HUDEP-2 (cell line): ENCODE results near the gene ZNG1A.
A peak's percentile ranks its signal among the peaks of the same experiment; 100 is the strongest.
"Not testable (repeated sequence)": the region's sequence is repeated elsewhere in the genome, so short reads cannot be mapped to it uniquely, and the experiment has no call there.

Source experiments
- DNase-seq, 76 experiments: peaks; one replicate each; lab custom pipeline; 2025; ENCODE audit not compliant: unreplicated experiment in 76 of 76; lab: John Stamatoyannopoulos, UW

ZNG1A gene

DNA sequence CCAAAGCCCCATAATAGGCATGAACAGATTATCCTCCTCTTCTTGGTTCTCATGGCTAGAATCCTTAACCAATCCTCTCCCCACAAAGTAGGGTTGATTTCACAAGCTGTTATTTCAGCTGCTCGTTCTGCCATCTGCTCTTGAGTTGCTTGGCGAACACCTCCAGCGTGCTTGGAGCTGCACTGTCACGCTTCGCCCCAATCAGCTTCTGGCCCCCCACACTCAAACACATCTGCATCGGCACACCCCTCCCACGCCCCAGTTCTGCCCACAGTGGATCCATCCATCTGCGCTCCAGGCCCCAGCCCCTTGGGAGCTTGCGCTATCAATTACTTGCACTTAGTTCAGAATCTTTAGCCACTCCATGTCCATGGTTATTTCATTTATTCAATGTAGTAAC lies 78.4 kb downstream of the ZNG1A start:
- not testable (repeated sequence) for DNase-seq

- DNase-seq = not testable (repeated sequence)
Observed at GRCh38 chr9:99867-100266, 79.0 kb downstream of the ZNG1A start.

- not testable (repeated sequence) for DNase-seq
Observed at GRCh38 chr9:98775-99174, 80.1 kb downstream of the ZNG1A start.

- DNase-seq = peak in 43 of 76 experiments; percentile 6 to 72 (median 39)
Observed at GRCh38 chr9:94992-95391, 83.9 kb downstream of the ZNG1A start.

DNA sequence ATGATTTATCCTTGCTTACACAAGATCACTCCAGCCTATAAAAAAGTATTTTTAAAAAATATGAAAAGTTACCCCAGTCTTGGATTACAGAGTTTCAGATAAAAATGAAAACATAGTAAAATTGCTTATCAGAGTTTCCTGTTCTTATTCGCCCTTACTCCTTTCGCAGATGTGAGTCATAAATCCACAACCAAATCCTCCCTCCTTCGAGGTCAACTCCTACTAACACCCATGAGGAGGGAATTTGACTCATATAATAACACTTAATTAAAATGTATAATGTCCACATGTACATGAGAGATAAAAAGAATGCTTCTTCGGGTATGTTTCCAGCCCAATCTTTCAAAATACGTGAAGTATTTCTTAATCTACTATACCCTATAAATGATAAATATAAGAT lies 84.5 kb downstream of the ZNG1A start:
- DNase-seq = peak in 5 of 76 experiments; percentile 3 to 45 (median 19)

DNA sequence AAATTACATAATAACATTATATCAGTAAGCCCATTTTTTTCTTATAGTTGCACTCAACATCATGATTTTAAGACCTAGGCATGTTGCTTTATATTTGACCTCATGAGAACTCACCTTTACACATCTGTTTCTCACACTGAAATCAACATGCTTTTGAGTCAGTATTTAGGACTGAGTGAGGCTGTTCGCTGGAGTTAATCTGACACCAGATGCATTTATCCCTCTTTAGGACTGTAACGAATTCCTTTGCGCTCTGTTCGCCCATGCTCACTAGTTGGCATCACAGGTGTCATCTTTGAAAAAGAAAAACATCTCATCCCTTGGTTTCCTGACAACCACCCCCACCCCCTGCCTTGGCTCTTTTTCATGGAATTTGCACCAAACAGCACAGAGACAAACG lies 84.9 kb downstream of the ZNG1A start:
- not testable (repeated sequence) for DNase-seq

GRCh38 chr9:90851-91250 lies 88.0 kb downstream of the ZNG1A start:
- not testable (repeated sequence) for DNase-seq

- not testable (repeated sequence) for DNase-seq
Observed at GRCh38 chr9:88396-89037, 90.3 kb downstream of the ZNG1A start.

GRCh38 chr9:87860-88259 lies 91.0 kb downstream of the ZNG1A start:
- DNase-seq = not testable (repeated sequence)

DNA sequence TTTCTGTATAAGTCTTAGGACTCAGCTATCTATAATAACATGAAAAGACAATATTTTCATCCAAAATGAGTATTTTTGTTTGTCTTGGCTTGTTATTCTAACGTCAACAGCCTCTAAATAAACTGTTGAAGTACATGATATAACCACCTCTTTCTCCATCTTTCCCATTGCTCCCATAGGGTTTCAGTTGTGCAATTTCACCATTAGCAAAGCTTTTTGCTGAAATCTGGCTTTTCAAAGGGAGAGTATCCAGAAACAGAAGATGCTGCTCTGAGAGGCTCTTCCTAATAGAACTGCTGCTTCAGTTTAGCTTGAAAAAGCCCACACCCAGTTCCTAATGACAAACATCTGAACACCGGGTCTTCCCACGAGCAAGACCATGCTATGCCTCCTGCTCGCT lies 91.8 kb downstream of the ZNG1A start:
- not testable (repeated sequence) for DNase-seq

DNA sequence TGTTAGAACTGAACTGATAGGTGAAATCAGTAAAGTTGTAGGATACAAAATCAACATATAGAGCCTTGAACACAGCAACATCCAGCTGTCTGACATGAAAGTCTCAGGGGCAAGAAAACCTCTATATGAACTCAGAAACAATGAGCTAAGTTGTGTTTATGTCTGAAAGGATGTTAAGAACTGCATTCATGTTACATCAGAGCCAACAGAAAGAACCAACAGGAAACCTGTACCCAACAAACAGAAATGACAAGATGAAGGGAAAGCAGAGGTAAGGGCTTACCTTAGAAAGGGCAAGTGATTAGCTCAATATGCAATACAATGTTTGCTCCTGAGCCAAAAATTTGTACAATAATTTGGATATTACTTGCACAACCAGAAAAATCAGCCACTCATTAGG lies 92.2 kb downstream of the ZNG1A start:
- not testable (repeated sequence) for DNase-seq

DNA sequence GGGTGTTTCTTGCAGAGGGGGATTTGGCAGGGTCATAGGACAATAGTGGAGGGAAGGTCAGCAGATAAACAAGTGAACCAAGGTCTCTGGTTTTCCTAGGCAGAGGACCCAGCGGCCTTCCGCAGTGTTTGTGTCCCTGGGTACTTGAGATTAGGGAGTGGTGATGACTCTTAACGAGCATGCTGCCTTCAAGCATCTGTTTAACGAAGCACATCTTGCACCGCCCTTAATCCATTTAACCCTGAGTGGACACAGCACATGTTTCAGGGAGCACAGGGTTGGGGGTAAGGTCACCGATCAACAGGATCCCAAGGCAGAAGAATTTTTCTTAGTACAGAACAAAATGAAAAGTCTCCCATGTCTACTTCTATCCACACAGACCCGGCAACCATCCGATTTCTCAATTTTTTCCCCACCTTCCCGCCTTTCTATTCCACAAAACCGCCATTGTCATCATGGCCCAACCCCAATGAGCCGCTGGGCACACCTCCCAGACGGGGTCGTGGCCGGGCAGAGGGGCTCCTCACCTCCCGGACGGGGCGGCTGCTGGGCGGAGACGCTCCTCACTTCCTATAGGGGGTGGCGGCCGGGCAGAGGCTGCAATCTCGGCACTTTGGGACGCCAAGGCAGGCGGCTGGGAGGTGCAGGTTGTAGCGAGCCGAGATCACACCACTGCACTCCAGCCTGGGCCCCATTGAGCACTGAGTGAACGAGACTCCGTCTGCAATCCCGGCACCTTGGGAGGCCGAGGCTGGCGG lies 95.7 kb downstream of the ZNG1A start:
- not testable (repeated sequence) for DNase-seq

- not testable (repeated sequence) for DNase-seq
Observed at GRCh38 chr9:78333-78732, 100.5 kb downstream of the ZNG1A start.

DNA sequence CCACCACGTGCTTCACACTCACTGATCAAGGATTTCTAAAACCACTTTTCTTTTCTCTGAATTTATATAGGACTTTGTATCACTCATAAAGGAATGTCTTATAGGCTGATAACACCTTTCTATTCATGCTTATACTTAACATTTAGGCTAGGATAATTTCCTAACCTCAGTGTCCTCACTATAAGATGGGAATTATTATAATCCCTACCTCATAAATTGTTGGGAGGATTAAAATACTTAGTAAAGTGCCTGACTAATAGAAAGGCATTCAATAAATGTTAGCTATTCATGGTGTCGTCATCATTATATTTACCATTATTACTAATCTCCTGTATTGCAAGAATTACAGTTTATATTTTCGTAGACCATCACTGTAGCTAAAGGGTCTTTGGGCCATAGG lies 102.5 kb downstream of the ZNG1A start:
- not testable (repeated sequence) for DNase-seq

DNA sequence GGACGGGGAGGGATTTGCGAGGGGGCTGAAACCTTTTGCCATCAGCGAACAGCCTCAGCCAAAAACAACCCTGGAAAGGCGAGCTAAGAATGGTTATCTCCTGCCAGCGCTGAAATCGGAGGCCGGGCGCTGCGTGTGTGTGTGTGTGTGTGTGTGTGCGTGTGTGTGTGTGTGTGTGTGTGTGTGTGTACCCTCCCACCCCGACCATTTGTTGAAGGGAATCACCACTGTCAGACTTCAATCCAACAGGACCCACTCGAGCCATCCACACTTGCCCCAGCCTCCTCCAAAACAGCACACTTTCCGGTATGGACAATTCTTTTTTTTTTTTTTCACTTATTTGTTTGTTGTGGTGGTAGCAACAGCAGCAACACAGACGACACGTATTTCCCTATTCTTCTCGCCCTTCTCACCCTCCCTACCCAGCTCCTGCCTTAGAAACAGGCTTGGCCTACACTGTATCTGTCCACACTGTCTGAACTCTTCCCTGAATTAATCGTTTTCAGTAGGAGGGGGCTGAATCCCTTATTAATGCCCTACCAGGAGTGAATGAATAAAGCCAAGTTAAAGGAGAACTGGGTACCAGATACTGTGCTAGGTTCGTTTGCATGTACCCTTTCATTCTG lies 104.8 kb downstream of the ZNG1A start:
- peak in 9 of 76 experiments; percentile 7 to 39 (median 27) for DNase-seq

DNA sequence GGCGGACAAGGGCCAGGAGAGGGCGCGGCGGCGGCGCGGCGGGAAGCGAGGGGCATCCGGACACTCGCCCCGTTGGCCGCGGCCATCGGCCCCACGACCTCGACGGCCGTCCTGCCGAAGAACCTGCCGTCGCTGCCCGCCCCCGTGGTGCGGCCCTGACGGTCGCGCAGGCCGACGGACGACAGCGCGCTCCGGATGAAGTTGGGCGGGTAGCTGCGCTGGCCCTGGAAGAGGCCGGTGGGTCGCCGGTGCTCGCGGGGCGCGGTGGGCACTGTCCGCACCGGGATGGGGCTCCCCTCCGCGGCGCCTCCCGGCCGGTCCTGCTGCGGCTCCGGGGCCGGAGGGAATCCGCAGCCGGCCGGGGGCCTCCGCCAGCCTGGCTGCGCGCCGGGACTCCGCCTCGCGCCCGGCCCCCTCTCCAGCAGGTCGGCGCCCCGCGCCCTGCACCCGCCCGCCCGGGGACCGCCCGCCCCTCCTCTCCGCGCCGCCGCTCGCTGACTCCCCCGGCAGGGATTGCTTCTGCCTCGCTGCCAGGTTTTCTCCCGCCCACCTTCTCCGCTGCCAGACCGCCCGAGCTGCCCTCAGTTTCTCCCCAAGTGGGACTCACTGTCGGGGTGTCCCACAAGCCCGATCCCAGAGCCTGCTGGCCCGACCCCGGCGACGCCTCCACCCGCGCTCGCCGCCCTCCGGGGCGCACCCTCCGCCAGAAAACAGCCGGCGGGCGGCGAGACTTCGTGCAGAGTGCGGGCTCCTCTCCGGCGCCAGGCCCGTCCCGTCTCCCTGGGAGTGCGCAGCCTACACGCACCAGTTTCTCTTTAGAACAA lies 105.6 kb downstream of the ZNG1A start:
- DNase-seq = peak in 15 of 76 experiments; percentile 1 to 48 (median 14)
